Osteoblast (primary cell): ENCODE results near the gene CARD19. TPM values are rescaled to one million over a fixed set of nuclear protein-coding genes. Genes with fewer than 3 reads are reported as not detected.

Experiments used
- DNase-seq: peaks from one replicate; pipeline ENCODE4 v3.0.0; 2011; ENCODE audit warnings: low spot score, mixed read lengths; ENCODE audit not compliant: insufficient read length; ENCODE audit errors: missing footprints
- H2AFZ ChIP-seq: 2 replicates; pipeline ENCODE4 v1.6.0; 2011; ENCODE audit warnings: mild to moderate bottlenecking, low read length
- H3K27ac ChIP-seq: 2 replicates; pipeline ENCODE4 v1.5.1; 2011; ENCODE audit warnings: mild to moderate bottlenecking, low read depth, low read length, moderate library complexity
- H3K27me3 ChIP-seq: 2 replicates; pipeline ENCODE4 v1.6.0; 2012; ENCODE audit warnings: mild to moderate bottlenecking, control low read depth, inconsistent platforms, low read length, moderate library complexity; ENCODE audit not compliant: insufficient read depth
- H3K36me3 ChIP-seq: 2 replicates; pipeline ENCODE4 v1.5.1; 2011; ENCODE audit warnings: mild to moderate bottlenecking, low read length, control low read depth, moderate library complexity; ENCODE audit not compliant: insufficient read depth
- H3K4me1 ChIP-seq: 2 replicates; pipeline ENCODE4 v1.5.1; 2011; ENCODE audit warnings: mild to moderate bottlenecking, low read length, control low read depth, moderate library complexity; ENCODE audit not compliant: insufficient read depth
- H3K4me2 ChIP-seq: 2 replicates; pipeline ENCODE4 v1.6.0; 2011; ENCODE audit warnings: mild to moderate bottlenecking, low read length; ENCODE audit not compliant: insufficient read depth
- H3K4me3 ChIP-seq: fragments of 200-600 bp; sonication (generic); 3 replicates; pipeline ENCODE4 v1.5.1; 2012; ENCODE audit warnings: mild to moderate bottlenecking, low read length, inconsistent platforms; ENCODE audit not compliant: insufficient read depth
- H3K79me2 ChIP-seq: 2 replicates; pipeline ENCODE4 v1.6.0; 2012; ENCODE audit warnings: mild to moderate bottlenecking, low read length, control low read depth, inconsistent platforms; ENCODE audit not compliant: insufficient read depth
- H3K9me3 ChIP-seq: 2 replicates; pipeline ENCODE4 v1.5.1; 2011; ENCODE audit warnings: low read depth, low read length, control low read depth
- H4K20me1 ChIP-seq: 2 replicates; pipeline ENCODE4 v1.6.0; 2012; ENCODE audit warnings: mild to moderate bottlenecking, low read length, control low read depth; ENCODE audit not compliant: insufficient read depth
- total RNA-seq: library from RNA; depleted of rRNA; stranded (reverse); fragments of >200 nt; gene quantifications from 2 replicates; pipeline ENCODE4 v1.2.3, GENCODE V29; 2012
- TF ChIP-seq, protein P1 (sequence below): IDR thresholded peaks from 2 replicates; pipeline ENCODE4 v1.5.1; 2011; ENCODE audit warnings: mild to moderate bottlenecking, low read depth, low read length, moderate library complexity; ENCODE audit errors: extremely low read depth

CARD19 gene
- total RNA-seq, 1 donor = 38.4 TPM

DNA sequence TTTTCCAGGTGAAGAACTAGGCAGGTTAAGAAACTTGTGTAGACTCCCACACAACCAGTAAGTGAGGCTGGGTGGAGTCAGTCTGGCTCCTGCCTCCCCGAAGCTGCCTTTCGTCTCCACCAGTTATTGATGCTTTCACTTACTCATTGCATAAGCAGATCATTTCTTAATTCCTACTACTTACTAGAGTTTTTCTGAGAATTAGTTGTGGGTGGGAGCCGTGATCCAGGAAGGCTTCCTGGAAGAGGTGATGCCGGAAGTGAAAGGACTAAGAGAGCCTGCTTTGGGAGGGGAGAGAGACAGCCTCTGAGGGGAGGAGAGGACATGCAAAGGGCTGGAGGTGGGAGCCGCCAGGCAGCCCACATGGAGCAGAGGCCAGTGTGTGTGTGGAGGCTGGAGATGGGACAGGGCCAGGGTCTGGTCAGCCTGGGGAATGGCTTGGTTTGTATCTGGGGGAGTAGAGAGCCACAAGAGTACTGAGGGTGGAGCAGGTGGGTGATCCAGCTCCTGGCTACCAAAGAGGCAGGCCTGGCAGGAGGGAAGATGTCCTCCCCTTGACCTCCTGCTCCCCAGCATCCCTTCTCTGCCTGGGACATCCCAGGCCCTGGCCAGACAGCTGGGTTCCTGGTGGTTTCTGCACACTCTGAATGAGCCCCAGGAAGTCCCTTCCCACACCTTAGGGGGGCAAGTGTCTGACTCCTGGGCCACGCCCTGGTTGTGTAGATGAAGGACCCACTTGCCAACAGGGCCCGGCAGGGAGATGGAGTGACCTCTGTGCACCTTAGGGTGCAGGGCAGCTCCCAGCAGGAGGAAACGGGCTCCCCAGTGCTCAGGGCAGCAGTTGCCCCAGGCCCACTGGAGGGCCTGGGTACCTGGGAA is 12.2 kb upstream of the CARD19 start:
- Histone ChIP-seq H3K9me3 (no peaks in the 10 kb centered on the region), H3K4me3 (no peak overlapping the region), H4K20me1 (no peaks in the 10 kb centered on the region), H3K27me3 (no peaks in the 10 kb centered on the region), H3K4me1 (peaks cover 15% of the 10 kb centered on the region), H3K36me3 (no peaks in the 10 kb centered on the region), H3K79me2 (no peaks in the 10 kb centered on the region), H3K27ac (no peak overlapping the region), H2AFZ (no peak overlapping the region), H3K4me2 (no peak overlapping the region)
- TF ChIP-seq, protein P1, sequence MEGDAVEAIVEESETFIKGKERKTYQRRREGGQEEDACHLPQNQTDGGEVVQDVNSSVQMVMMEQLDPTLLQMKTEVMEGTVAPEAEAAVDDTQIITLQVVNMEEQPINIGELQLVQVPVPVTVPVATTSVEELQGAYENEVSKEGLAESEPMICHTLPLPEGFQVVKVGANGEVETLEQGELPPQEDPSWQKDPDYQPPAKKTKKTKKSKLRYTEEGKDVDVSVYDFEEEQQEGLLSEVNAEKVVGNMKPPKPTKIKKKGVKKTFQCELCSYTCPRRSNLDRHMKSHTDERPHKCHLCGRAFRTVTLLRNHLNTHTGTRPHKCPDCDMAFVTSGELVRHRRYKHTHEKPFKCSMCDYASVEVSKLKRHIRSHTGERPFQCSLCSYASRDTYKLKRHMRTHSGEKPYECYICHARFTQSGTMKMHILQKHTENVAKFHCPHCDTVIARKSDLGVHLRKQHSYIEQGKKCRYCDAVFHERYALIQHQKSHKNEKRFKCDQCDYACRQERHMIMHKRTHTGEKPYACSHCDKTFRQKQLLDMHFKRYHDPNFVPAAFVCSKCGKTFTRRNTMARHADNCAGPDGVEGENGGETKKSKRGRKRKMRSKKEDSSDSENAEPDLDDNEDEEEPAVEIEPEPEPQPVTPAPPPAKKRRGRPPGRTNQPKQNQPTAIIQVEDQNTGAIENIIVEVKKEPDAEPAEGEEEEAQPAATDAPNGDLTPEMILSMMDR = no peak
- DNase-seq = no peak

DNA sequence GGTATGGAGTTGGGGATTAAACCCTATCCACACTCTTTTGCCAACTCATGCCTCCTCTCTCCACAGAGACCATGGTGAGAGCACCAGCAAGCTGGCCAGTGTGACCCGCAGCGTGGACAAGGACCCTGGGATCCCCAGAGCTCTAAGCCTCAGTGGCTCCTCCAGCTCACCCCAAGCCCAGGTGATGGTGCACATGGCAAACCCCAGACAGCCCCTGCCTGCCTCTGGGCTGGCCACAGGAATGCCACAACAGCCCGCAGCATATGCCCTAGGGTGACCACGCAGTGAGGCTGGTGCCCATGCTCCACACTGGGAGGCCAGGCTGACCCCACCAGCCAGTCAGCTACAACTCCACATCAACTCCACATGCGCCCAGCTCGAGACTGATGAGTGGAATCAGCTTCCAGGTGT is 11.5 kb upstream of the CARD19 start:
- peaks cover 15% of the 10 kb centered on the region for H3K4me1 ChIP-seq
- no peaks in the 10 kb centered on the region for H4K20me1 ChIP-seq
- no peak overlapping the region for H3K27ac ChIP-seq
- no peak for DNase-seq
- no peaks in the 10 kb centered on the region for H3K27me3 ChIP-seq
- H2AFZ ChIP-seq = no peak overlapping the region
- no peak overlapping the region for H3K4me2 ChIP-seq
- TF ChIP-seq, protein P1 = no peak
- no peak overlapping the region for H3K4me3 ChIP-seq
- no peaks in the 10 kb centered on the region for H3K79me2 ChIP-seq
- peaks cover 2% of the 10 kb centered on the region for H3K9me3 ChIP-seq
- no peaks in the 10 kb centered on the region for H3K36me3 ChIP-seq

DNA sequence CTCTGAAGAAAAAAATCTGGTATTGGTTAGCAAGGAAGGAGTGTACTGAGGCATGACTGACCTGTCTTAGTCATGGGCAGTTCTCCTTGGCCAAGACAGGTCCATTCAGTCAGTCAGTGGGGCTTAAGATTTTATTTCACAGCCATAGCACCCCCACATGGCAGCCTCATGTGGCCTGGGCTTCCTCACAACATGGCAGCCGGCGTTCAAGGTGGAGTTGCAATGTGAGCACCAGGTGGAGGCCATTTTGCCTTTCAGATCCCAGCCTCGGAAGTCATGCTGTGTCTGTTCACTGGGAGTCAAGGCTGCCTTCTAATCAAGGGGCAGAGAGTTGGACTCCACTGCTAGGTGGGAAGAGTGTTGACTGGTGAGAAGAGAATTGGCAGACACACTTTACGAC is 10.3 kb upstream of the CARD19 start:
- TF ChIP-seq, protein P1 = no peak
- no peaks in the 10 kb centered on the region for H3K36me3 ChIP-seq
- H2AFZ ChIP-seq = no peak overlapping the region

DNA sequence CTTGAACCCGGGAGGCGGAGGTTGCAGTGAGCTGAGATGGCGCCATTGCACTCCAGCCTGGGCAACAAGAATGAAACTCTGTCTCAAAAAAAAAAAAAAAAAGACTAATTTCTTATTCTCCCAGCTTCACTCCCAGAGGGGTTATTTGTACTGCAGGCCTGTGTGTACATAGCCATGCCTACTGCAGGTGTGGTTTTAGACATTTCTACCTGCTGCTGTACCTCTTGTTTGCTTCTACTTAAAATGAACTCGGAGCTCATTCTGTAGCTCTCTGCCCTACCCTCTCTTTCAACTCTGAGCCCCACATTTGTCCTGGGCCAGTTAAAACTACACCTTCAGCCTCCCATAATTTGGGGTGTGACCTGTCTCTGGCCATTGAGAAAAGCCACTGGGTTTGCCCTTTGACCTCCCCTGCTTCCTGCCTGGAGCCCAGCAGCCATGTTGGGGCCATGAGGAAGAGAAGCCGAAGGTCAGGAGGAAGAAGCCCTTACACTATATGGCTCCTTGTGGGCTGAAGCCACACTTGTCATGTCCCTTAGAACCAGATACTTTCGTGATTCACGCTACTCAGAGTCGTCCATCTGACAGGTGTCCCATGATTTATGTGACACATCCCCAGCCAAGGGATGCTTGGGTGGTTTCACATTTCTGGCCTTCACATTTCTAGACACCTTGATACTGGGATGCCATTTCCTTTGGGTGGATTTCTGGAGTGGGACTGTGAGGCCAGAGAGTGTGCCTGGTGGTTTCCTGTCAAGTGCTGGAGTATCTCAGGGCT is 9.4 kb upstream of the CARD19 start:
- no peaks in the 10 kb centered on the region for H3K79me2 ChIP-seq
- no peaks in the 10 kb centered on the region for H4K20me1 ChIP-seq
- peaks cover 11% of the 10 kb centered on the region for H3K9me3 ChIP-seq

More for the DNA sequence above, 10.3 kb upstream of the CARD19 start:
- DNase-seq = no peak
- H4K20me1 ChIP-seq = no peaks in the 10 kb centered on the region
- H3K27ac ChIP-seq = no peak overlapping the region
- no peaks in the 10 kb centered on the region for H3K79me2 ChIP-seq
- H3K9me3 ChIP-seq = peaks cover 6% of the 10 kb centered on the region
- no peak overlapping the region for H3K4me3 ChIP-seq
- H3K4me2 ChIP-seq = no peak overlapping the region
- H3K4me1 ChIP-seq = peaks cover 12% of the 10 kb centered on the region
- no peaks in the 10 kb centered on the region for H3K27me3 ChIP-seq

More for the DNA sequence above, 9.4 kb upstream of the CARD19 start:
- Histone ChIP-seq H3K4me2 (no peak overlapping the region), H3K27me3 (no peaks in the 10 kb centered on the region), H2AFZ (no peak overlapping the region), H3K4me1 (peaks cover 3% of the 10 kb centered on the region), H3K36me3 (no peaks in the 10 kb centered on the region), H3K27ac (no peak overlapping the region), H3K4me3 (no peak overlapping the region)
- TF ChIP-seq, protein P1 = no peak
- no peak for DNase-seq
